Stimulated activated naive CD8-positive, alpha-beta T cell treated with anti-CD3 and anti-CD28 coated beads, Interleukin-15, Interleukin-2, amounts not matched to agents 100 U/mL and 50 U/mL, for 24 hours (primary cell): ENCODE measurements around the gene F7.
"Not testable (repeated sequence)": the region's sequence is repeated elsewhere in the genome, so short reads cannot be mapped to it uniquely, and the experiment has no call there.

Source experiments
- ATAC-seq: fragments of 150-1000 bp; cut with Tn5 transposase; one replicate; pipeline ENCODE4 v1.10.0; 2021
- DNase-seq: peaks from one replicate; pipeline ENCODE4 v3.0.0; 2021

F7 gene

DNA sequence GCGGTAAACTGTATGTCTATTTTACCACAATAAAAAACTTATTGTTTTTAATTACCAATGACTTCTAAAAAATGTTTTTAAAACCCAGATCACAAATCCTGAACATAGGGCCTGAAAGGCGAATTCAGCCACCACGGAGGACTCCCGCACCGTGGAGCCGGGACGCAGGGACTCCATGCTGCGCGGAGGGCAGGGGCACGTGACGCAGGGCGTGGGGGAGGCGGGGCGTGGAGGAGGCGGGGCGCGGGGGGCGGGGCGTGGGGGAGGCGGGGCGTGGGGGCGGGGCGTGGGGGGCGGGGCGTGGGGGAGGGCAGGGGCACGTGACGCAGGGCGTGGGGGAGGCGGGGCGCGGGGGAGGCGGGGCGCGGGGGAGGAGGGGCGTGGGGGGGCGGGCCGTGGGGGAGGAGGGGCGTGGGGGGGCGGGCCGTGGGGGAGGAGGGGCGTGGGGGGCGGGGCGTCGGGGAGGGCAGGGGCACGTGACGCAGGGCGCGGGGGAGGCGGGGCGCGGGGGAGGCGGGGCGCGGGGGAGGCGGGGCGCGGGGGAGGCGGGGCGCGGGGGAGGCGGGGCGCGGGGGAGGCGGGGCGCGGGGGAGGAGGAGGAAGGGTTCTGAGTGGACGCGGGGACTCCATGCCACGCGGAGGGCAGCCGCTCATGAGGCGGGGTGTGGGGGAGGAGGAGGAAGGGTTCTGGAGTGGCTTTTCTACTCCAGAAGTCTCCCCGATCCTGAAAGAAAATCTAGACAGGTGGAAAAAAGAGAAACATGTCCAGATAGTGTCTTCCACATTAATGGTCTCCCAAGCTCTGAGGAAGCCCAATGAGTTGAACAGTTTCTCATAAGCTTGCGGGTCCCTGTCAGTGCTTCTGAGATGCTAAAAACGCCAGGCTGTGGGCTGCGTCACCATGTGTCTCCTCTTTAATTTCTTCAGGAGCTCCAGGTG lies 48.5 kb downstream of the F7 start:
- DNase-seq (peak; percentile 73), ATAC-seq (peak; percentile 41)

DNA sequence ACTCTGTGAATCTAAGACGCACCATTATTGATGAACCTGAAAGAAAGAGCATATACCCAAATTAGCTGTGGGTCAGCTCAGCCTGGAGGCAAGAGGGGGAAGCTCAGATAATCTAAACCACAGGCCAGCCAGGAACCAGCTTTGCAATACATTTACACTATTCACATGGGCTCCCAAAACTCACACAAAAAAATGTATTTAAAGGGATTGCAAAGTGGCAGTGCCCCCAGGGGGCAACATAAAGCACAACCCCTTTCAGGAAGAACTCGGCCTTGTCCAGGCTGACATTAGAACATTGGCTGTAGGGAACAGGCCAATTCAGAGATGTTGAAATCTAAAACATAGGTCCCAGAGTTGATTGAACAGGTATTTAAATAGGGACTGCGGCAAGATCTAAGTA lies 49.6 kb downstream of the F7 start:
- ATAC-seq (no peak), DNase-seq (no peak)

DNA sequence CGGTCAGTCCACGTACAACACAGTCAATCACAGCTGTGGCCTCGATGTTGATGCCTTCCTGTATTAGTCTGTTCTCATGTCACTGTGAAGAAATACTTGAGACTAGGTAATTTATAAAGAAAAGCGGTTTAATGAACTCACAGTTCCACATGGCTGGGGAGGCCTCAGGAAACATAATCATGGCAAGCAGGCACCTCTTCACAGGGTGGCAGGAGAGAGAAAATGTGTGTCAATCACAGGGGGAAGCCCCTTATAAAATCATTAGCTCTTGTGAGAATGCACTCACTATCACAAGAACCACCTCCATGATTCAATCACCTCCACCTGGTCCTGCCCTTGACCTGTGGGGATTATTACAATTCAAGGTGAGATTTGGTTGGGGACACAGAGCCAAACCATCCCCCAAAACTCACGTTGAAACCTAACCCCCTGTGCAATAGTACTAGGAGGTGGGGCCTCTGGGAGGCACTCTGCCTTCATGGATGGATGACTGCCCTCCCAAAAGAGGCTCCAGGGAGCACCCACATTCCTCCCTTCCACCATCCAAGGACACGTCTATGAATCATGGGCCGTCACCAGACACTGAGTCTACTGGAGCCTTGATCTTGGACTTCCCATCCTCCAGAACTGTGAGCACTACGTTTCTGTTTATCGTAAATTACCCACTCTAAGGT lies 50.5 kb downstream of the F7 start:
- ATAC-seq = no peak
- no peak for DNase-seq

DNA sequence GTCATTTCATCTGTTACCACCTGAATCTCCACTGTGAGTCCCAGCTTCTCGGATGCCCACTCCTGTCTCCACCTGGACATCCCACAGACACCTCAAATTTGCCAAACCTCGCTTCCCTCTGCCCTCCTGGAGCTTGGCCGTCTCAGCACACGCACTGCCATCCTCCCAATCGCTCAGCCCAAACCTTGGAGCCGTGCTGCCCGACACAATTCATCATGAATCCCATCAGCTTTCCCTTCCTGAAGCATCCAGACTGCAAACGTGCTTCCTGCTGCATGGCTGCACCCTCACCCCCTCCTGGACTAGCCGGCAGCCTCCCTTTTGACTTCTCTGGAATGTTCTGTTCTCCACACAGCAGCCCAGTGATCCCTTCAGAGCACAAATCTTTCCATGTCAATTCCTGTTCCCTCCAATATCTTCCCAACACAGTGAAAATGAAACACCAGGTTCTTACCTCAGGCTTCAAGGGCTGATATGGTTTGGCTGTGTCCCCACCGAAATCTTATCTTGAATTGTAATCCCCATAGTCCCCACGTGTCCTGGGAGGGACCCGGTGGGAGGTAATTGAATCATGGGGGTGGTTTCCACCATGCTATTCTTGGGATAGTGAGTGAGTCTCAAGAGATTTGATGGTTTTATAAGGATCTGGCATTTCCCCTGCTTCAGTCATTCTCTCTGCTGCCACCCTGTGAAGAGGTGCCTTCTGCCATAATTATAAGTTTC lies 51.8 kb downstream of the F7 start:
- ATAC-seq (no peak), DNase-seq (no peak)

DNA sequence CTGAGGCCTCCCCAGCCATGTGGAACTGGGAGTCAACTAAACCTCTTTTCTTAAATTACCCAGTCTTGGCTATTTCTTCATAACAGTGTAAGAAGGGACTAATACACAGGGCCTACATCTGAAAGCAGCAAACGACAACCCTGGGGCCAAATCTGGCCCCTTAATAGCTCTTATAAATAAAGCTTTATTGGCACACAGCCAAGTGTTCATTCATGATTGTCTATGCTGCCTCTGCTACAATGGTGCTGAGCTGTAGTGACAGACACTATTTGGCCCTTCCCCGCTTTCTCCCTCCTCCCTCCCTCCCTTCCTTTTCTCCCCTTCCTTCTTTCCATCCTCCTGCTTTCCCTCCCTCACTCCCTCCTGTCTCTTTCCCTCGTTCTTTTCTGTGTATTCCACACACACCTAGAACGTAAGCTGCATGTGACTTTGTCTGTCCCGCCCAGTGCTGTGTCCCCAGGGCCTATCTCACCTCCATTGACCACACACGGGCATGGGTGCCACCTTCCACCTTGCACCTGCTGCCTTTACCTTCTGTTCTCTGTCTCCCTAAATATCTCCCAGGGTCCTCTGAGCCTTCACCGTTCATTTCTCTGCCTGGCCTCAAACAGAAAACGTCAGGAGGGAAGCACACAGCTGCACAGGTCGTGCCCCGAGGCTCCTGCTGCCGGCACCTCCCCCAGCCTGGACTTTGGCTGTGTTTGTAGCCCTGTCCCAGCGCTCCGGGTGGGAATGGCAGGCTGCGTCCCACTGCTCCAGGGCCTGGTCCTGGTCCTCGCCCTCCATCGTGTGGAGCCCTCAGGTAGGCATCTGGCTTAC lies 52.5 kb downstream of the F7 start, which contains the start of gene PROZ:
PROZ (plus strand) TSS at position 720 of the 819 bp plus-strand sequence; CDS start at position 733, 13 bp downstream.
- no peak for ATAC-seq
- DNase-seq = no peak

DNA sequence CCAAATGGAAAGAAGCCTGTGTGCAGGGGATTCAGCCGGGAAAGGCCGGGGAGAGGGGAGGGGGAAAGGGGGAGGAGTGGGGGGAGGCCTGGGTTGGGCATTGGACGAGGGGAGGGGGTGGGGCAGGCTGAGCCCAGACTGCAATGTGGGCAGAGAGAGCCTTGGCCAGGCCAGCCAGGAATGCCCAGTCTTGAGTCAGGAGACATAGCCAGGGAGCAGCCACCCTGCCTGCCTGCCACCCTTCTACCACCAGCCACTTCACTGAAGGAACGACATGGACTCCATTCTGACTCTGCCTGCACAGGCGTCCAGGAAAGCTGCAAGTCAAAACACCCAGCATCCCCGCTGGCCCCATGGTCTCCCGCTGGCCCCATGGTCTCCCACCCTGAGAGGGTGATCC lies 53.4 kb downstream of the F7 start:
- ATAC-seq (no peak), DNase-seq (no peak)

DNA sequence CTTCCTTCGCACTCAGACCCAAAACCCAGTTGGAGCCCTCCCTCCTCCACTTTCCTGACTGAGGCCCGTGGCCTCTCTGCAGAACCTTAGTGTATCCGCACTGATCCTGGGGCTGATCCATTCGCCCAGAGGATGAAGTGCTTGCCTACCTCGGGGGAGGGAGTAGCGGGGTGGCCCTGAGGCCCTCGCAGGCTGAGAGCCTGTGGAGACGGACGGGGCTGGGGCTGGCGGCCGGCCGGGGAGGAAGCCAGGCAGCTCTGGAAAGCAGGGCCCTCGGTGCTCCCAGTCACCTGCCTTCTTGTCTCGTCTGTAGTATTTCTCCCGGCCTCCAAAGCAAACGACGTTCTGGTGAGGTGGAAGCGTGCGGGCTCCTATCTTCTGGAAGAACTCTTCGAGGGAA lies 54.1 kb downstream of the F7 start:
- DNase-seq (no peak), ATAC-seq (no peak)

DNA sequence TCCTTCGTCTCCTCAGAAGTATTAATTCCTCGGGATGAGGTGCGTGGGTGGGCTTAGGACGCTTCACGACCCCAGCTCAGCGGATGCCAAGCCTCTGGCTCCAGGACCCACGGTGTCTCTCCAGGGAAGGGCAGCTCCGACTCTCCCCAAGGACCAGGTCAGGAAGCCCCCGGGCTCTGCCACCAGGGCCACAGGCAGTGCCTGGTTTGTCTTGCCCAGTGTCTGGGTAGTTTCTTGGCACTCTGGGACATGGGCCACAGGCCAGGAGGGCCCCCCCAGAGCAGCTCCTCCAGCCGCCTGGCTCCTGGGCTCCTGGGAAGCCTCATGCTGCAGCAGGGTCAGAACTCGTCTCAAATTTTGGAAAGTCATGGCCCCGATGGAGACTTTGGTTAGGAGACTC lies 55.4 kb downstream of the F7 start:
- DNase-seq (no peak), ATAC-seq (no peak)

DNA sequence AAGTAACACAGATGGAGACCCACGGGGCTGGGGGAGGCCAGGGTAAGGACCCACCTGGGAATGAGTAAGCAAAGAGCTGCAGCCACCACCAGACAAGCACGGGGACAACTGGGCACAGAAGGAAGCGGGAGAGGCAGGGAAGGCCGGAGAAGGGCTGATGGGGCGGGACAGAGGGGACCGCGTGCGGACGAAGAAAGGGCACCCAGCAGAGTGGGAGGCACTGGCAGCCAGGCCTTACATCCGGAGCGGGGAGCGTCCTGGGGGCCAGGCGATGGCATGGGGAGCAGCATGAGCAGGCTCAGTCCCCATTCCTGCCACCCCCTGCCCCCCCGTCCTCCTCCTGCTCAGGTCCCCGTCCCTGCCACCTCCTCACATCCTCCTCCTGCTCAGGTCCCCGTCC lies 55.8 kb downstream of the F7 start:
- no peak for ATAC-seq
- DNase-seq = no peak

DNA sequence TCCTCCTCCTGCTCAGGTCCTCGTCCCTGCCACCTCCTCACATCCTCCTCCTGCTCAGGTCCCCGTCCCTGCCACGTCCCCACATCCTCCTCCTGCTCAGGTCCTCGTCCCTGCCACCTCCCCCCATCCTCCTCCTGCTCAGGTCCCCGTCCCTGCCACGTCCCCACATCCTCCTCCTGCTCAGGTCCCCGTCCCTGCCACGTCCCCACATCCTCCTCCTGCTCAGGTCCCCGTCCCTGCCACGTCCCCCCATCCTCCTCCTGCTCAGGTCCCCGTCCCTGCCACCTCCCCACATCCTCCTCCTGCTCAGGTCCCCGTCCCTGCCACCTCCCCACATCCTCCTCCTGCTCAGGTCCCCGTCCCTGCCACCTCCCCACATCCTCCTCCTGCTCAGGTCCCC lies 56.4 kb downstream of the F7 start:
- not testable (repeated sequence) for DNase-seq, ATAC-seq

DNA sequence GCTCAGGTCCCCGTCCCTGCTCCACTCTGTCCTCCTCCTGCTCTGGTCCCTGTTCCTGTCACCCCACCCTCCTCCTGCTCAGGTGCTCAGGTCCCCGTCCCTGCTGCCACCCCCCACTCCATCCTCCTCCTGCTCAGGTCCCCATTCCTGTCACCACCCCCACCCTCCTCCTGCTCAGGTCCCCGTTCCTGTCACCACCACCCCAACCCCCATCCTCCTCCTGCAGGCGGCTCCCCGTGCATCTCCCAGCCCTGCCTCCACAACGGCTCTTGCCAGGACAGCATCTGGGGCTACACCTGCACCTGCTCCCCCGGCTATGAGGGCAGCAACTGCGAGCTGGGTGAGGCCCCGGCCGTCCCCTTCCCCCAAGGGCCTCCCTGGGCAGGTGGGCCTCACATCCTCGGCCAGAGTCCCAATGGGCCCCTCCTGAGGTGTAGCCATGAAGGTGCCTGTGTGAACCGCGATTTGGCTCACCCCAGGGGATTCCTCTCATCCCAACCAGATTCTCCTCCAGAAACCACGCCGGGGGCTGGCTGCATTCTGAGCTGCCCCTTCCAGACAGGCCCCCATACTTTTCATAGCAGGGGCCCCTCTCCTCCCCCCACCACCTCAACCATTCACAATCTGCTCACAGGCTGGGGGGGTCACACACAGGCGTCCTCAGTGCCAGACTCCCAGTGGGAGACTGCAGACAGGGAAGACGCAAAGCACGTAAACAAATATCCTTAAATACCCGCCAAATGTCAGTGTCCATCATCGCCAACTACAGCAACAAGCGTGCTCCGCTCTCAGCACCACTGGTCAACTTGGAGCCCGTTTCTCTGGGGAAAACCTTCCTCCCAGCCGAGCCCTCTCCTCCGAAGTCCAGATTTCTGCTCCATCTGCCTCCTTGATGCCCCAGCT lies 57.4 kb downstream of the F7 start:
- ATAC-seq = no peak
- DNase-seq = no peak

DNA sequence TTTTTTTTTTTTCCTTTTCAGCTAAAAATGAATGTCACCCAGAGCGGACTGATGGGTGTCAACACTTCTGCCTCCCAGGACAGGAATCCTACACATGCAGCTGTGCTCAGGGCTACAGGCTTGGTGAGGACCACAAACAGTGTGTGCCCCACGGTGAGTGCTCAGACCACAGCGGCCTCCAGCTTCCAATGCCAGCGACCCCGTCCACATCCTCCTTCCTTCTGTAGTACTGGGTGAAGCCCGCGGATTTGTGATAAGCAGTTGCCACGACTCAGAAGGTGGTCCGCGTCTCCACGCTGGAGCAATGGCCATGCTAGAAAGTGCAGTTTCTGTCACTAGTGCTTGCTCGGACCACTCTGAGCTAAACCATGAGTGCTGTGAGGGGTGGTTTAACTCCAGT lies 58.9 kb downstream of the F7 start:
- DNase-seq = no peak
- ATAC-seq = no peak

DNA sequence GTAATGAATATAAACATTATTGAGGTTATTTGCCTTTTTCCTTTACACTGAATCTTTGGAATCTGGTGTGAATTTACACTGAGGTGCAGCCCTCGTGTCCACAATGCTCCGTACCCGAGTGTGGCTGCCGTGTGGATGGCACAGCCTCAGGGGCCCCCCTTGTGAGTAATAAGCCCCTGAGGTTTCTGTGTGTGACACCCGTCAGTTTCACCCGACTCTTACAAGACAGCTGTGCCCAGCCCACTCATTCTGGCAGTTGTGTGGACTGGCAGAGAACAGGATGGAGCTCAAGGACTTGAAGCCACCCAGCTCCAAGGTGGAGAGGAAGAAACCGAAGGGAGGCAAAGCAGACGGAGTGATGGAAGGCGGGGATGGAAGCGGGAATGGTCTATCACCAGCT lies 60.7 kb downstream of the F7 start:
- peak; percentile 44 for DNase-seq
- peak; percentile 83 for ATAC-seq

DNA sequence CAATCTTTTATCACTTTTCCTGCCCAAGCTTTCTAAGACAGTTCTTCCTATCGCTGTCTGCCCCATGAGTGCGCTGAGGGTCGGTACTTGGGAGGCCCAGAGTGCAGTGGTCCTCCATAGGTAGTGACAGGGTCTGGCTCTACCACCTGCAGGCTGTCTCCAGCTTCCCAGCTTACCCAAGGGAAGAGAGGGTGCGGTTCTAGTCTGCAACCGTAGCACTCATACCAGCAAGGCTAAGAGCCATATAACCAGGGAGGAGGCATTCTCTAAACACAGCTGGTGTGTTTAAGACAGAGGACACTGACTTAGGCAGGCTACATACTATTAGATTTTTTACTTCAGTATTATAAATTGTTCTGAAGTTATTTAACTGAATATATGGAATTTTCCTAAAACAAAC lies 61.1 kb downstream of the F7 start:
- DNase-seq = no peak
- no peak for ATAC-seq

DNA sequence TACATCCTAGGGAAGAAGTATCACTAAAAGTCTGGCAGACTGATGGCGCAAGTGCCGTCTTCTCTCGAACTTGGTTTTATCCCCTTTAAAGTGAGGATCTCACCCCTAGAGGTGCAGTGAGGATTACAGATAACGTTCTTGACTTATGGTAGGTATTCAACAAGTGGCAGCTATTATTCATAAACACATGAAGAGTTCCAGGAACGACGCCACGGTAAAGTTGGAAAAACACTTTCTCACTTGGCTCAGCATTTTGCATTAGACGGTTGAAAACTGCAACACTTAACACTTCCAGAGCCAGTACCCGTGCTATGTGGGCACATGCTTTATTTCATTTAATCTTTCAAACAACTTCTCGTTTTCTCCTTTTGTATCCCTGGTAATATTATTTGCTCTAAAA lies 61.6 kb downstream of the F7 start:
- DNase-seq (no peak), ATAC-seq (no peak)

DNA sequence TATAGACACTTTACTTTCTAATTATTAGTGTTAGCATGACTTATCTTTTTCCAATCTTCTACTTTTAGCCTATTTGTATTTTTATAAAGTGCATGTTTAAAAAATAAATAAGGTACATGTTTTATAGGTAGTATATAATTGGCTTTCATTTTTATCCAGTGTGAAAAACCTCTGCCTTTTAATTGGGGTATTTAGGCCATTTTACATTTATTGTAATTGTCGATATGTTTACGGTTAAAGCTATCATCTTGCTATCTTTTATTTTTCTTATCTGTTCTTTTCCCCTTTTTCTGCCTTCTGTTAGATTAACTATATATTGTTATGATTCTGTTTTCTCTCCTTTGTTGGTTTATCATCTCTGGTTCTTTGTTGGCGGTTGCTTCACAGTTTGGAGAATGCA lies 62.0 kb downstream of the F7 start:
- ATAC-seq = no peak
- no peak for DNase-seq

DNA sequence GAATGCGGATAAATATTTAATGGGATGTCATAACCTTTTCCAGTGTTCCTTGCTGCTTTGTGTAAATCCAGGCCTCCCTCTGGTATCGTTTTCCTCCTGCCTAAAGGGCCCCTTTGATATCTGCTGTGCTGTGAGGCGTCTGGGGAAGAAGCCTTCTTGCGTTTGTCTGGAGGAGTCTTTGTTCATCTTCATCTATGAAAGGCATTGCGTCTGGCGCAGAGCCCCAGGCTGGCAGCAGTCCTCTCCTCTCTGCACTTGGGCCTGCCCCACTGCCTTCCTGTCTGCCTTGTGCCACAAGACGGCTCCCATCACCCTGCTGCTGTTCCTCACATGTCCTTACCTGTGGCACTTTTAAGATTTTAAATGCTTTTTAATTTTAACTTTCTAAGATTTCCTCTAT lies 62.6 kb downstream of the F7 start:
- ATAC-seq = no peak
- DNase-seq = no peak

DNA sequence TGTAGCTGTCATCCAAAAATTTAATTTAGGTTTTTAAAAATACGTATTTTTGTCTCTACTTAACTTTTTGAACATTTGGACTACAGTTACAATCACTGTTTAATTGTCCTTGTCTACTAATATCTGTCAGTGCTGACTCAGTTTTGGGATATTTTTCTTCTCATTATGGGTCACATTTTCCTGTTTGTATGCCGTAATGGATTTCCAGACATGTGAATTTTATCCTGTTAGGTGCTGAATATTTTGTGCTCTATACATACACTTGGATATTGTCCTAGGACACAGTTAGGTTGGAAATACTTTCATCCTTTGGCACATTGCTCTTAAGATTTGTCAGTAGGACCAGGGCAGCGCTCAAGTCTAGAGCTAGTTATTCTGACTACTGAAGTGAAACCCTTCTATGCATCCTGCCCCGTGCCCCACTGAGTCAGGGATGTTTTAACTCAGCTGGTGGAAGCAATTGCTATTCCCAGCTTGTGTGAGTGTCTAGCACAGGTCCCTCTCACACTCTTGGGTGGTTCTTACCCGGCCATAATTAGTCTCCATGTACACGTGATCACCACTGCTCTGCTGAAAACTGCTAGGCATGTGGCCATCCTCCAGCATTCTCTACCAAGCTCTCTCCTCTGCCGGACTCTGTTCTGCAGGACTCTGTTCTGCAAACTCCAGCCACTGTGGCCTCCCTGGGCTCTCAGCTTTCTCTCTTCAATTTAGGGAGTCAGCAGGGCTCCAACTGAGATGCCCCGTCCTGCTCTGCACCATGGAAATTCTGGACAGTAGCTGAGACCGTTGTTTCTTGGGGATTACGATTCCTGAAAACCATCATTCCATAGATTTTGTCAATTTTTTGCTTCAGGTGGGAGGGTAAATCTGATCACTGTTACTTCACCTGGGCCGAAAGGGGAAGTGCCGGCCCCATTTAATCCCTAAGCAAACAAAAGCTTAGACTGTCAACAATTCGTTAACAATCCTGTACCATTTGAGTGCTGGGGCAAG lies 64.0 kb downstream of the F7 start:
- DNase-seq = no peak
- no peak for ATAC-seq
